ENCODE results near the gene UBE2H. TPM values are rescaled to one million over a fixed set of nuclear protein-coding genes. Genes with fewer than 3 reads are reported as not detected.

Gene UBE2H
- total and polyA plus RNA-seq, 4 donors, result 11.9 to 84.2 (median 23.7) TPM

DNA sequence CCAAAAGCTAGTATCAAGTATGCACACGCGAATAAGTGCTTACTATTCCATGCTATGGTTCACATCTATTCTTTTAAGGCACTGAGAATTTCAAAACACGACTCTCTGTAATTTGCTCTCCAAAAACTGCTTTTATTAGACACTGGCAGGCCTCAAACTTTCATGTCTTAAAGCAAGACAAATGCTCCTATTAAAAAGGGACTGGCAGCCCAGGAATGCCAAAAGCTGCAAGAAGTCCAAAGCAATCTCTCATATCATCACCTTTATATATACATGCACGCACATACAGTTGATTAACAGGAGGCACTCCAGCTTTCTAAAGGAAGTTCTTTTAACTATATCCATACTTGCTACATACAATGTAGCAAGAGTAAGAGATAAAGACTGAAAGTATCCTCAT, 34.8 kb downstream of the UBE2H start (continued):
- TF ChIP-seq, protein P1, sequence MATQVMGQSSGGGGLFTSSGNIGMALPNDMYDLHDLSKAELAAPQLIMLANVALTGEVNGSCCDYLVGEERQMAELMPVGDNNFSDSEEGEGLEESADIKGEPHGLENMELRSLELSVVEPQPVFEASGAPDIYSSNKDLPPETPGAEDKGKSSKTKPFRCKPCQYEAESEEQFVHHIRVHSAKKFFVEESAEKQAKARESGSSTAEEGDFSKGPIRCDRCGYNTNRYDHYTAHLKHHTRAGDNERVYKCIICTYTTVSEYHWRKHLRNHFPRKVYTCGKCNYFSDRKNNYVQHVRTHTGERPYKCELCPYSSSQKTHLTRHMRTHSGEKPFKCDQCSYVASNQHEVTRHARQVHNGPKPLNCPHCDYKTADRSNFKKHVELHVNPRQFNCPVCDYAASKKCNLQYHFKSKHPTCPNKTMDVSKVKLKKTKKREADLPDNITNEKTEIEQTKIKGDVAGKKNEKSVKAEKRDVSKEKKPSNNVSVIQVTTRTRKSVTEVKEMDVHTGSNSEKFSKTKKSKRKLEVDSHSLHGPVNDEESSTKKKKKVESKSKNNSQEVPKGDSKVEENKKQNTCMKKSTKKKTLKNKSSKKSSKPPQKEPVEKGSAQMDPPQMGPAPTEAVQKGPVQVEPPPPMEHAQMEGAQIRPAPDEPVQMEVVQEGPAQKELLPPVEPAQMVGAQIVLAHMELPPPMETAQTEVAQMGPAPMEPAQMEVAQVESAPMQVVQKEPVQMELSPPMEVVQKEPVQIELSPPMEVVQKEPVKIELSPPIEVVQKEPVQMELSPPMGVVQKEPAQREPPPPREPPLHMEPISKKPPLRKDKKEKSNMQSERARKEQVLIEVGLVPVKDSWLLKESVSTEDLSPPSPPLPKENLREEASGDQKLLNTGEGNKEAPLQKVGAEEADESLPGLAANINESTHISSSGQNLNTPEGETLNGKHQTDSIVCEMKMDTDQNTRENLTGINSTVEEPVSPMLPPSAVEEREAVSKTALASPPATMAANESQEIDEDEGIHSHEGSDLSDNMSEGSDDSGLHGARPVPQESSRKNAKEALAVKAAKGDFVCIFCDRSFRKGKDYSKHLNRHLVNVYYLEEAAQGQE (IDR thresholded peaks at IDR 0.05), result no peak

DNA sequence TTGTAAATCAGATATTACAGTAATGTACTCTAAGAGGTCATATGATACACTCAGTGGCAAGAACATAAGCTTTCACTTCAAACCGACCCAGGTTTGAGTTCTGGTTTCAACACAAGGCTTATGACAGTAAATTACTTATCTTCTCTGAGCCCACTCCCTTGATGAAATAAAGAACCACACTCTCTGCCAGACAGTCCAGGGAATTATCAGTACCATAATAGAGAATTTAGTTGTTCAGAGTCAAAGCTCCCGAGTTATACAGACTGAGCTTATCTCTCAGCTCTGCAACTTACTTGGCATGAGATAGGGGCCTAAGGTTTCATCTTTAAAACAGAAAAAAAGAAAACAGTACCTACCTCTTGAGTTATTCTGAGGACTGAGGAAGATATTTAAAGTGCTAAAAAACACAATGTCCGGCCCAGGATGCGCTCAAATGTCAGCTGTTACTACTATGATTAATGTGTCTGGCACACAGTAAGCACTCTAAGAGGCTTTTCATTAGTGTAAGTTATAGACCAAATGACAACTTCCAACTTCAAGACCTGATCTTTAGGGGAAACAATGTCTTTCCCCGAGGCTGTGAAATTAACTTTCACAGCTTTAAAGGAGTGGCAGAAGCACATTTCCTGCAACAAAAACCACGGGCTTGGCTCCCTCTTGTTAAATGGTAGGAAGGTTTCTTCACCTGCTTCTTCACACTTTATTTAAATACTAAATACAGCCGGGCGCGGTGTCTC, 38.1 kb downstream of the UBE2H start:
- no peak for TF ChIP-seq EGR1 (IDR thresholded peaks at IDR 0.05; ENCODE audit: low read depth in 2 of 2)
- TF ChIP-seq FOXA1 (IDR thresholded peaks at IDR 0.05), result no peak
- no peak for TF ChIP-seq FOXA2 (IDR thresholded peaks at IDR 0.05)
- TF ChIP-seq SP1 (IDR thresholded peaks at IDR 0.05), result no peak
- TF ChIP-seq JUND (IDR thresholded peaks at IDR 0.05), result no peak
- TF ChIP-seq, protein P2, sequence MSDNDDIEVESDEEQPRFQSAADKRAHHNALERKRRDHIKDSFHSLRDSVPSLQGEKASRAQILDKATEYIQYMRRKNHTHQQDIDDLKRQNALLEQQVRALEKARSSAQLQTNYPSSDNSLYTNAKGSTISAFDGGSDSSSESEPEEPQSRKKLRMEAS (IDR thresholded peaks at IDR 0.05), result no peak
- DNase-seq (ENCODE audit: low spot score), result no peak
- Histone ChIP-seq H3K9me3 (ENCODE audit: control insufficient read depth in 4 of 4, low read length in 3 of 4) (no peaks in the 10 kb centered on the region), H3K4me1 (ENCODE audit: control insufficient read depth in 4 of 4, insufficient read depth in 4 of 4, low read length in 3 of 4) (peaks cover 0 to 2% (median under 1%) of the 10 kb centered on the region in 4 donors), H3K27me3 (ENCODE audit: control insufficient read depth in 4 of 4, insufficient read depth in 4 of 4, low read length in 3 of 4) (no peaks in the 10 kb centered on the region), H3K4me3 (ENCODE audit: low read depth in 1 of 3, low read length in 3 of 3) (no peak overlapping the region), H3K36me3 (ENCODE audit: control insufficient read depth in 4 of 4, insufficient read depth in 3 of 4, low read depth in 1 of 4, low read length in 3 of 4) (peaks cover 0 to 2% (median 0%) of the 10 kb centered on the region in 4 donors), H3K9ac (ENCODE audit: low read depth in 1 of 2, low read length in 2 of 2) (no peak overlapping the region), H3K27ac (ENCODE audit: low read depth in 1 of 2, low read length in 2 of 2) (no peak overlapping the region)
- 76% methylated on average over 9 of the region's 9 CpGs for WGBS

DNA sequence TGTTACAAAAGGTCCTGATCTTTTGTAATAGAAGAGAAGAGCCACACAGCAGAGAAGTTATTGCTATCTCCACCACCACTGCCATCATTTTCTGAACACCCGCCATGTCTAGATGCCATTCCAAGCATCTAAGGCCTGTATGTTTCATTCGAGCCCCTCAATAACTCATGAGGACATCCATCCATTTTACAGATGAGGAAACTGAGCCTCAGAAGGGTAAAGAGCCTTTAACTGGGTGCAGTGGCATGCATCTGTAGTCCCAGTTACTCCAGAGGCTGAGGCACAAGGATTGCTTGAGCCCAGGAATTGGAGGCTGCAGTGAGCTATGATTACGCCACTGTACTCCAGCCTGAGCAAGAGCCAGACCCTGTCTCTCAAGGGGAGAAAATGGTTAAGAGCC, 39.3 kb downstream of the UBE2H start:
- no peaks in the 10 kb centered on the region for H3K27me3 ChIP-seq (ENCODE audit: control insufficient read depth in 4 of 4, insufficient read depth in 4 of 4, low read length in 3 of 4)
- no peak overlapping the region for H3K27ac ChIP-seq (ENCODE audit: low read depth in 1 of 2, low read length in 2 of 2)
- H3K4me3 ChIP-seq (ENCODE audit: low read depth in 1 of 3, low read length in 3 of 3), result no peak overlapping the region
- TF ChIP-seq FOXA1 (IDR thresholded peaks at IDR 0.05), result no peak
- no peak for TF ChIP-seq JUND (IDR thresholded peaks at IDR 0.05)
- no peak for TF ChIP-seq EGR1 (IDR thresholded peaks at IDR 0.05; ENCODE audit: low read depth in 2 of 2)
- TF ChIP-seq, protein P1 (IDR thresholded peaks at IDR 0.05), result no peak
- TF ChIP-seq, protein P2 (IDR thresholded peaks at IDR 0.05), result no peak
- TF ChIP-seq, protein P3, sequence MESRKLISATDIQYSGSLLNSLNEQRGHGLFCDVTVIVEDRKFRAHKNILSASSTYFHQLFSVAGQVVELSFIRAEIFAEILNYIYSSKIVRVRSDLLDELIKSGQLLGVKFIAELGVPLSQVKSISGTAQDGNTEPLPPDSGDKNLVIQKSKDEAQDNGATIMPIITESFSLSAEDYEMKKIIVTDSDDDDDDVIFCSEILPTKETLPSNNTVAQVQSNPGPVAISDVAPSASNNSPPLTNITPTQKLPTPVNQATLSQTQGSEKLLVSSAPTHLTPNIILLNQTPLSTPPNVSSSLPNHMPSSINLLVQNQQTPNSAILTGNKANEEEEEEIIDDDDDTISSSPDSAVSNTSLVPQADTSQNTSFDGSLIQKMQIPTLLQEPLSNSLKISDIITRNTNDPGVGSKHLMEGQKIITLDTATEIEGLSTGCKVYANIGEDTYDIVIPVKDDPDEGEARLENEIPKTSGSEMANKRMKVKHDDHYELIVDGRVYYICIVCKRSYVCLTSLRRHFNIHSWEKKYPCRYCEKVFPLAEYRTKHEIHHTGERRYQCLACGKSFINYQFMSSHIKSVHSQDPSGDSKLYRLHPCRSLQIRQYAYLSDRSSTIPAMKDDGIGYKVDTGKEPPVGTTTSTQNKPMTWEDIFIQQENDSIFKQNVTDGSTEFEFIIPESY (IDR thresholded peaks at IDR 0.05), result no peak
- no peak for TF ChIP-seq HNF4A (conservative IDR thresholded peaks at IDR 0.05)
- no peak for TF ChIP-seq HNF4G (IDR thresholded peaks at IDR 0.05)
- TF ChIP-seq RXRA (IDR thresholded peaks at IDR 0.05), result no peak
- no peak for TF ChIP-seq NR2F2 (IDR thresholded peaks at IDR 0.05)
- TF ChIP-seq SP1 (IDR thresholded peaks at IDR 0.05), result no peak
- no peak for TF ChIP-seq RAD21 (IDR thresholded peaks at IDR 0.05)
- TF ChIP-seq YY1 (IDR thresholded peaks at IDR 0.05), result no peak
- no peak for TF ChIP-seq FOXA2 (IDR thresholded peaks at IDR 0.05)
- no peak for TF ChIP-seq TAF1 (conservative IDR thresholded peaks at IDR 0.05)
- TF ChIP-seq, protein P4, sequence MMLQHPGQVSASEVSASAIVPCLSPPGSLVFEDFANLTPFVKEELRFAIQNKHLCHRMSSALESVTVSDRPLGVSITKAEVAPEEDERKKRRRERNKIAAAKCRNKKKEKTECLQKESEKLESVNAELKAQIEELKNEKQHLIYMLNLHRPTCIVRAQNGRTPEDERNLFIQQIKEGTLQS (IDR thresholded peaks at IDR 0.05), result no peak
- TF ChIP-seq, protein P5, sequence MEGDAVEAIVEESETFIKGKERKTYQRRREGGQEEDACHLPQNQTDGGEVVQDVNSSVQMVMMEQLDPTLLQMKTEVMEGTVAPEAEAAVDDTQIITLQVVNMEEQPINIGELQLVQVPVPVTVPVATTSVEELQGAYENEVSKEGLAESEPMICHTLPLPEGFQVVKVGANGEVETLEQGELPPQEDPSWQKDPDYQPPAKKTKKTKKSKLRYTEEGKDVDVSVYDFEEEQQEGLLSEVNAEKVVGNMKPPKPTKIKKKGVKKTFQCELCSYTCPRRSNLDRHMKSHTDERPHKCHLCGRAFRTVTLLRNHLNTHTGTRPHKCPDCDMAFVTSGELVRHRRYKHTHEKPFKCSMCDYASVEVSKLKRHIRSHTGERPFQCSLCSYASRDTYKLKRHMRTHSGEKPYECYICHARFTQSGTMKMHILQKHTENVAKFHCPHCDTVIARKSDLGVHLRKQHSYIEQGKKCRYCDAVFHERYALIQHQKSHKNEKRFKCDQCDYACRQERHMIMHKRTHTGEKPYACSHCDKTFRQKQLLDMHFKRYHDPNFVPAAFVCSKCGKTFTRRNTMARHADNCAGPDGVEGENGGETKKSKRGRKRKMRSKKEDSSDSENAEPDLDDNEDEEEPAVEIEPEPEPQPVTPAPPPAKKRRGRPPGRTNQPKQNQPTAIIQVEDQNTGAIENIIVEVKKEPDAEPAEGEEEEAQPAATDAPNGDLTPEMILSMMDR (IDR thresholded peaks at IDR 0.05; ENCODE audit: low read depth, low read length, missing input control), result no peak
- no peak for DNase-seq (ENCODE audit: low spot score)
- 96% methylated on average over 3 of the region's 3 CpGs for whole genome bisulfite sequencing
- peaks cover 0 to 2% (median 0%) of the 10 kb centered on the region in 4 donors for H3K4me1 ChIP-seq (ENCODE audit: control insufficient read depth in 4 of 4, insufficient read depth in 4 of 4, low read length in 3 of 4)
- H3K9me3 ChIP-seq (ENCODE audit: control insufficient read depth in 4 of 4, low read length in 3 of 4), result no peaks in the 10 kb centered on the region
- H3K9ac ChIP-seq (ENCODE audit: low read depth in 1 of 2, low read length in 2 of 2), result no peak overlapping the region
- H3K36me3 ChIP-seq (ENCODE audit: control insufficient read depth in 4 of 4, insufficient read depth in 3 of 4, low read depth in 1 of 4, low read length in 3 of 4), result peaks cover 0 to 2% (median 0%) of the 10 kb centered on the region in 4 donors
